ENCODE results near the gene URB1.

DNA sequence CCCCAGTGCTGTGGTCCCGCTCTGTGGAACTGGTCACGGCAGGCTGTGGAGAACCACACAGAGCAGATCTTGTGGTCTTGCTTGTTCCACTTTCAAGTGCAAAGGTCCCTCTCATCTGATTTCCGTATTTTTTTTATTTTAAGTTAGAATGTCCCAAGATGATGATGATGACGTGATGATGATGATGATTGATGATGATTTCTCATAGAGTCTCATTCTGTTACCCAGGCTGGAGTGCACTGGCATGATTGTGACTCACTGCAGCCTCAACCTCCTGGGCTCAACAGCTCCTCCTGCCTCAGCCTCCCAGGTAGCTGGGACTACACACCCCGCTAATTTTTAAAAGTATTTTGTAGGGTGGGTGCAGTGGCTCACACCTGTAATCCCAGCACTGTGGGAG, 31.9 kb upstream of the URB1 start:
- TF ChIP-seq, protein P1, sequence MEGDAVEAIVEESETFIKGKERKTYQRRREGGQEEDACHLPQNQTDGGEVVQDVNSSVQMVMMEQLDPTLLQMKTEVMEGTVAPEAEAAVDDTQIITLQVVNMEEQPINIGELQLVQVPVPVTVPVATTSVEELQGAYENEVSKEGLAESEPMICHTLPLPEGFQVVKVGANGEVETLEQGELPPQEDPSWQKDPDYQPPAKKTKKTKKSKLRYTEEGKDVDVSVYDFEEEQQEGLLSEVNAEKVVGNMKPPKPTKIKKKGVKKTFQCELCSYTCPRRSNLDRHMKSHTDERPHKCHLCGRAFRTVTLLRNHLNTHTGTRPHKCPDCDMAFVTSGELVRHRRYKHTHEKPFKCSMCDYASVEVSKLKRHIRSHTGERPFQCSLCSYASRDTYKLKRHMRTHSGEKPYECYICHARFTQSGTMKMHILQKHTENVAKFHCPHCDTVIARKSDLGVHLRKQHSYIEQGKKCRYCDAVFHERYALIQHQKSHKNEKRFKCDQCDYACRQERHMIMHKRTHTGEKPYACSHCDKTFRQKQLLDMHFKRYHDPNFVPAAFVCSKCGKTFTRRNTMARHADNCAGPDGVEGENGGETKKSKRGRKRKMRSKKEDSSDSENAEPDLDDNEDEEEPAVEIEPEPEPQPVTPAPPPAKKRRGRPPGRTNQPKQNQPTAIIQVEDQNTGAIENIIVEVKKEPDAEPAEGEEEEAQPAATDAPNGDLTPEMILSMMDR (conservative IDR thresholded peaks at IDR 0.05; ENCODE audit: low read length), result no peak
- TF ChIP-seq EZH2phosphoT487 (IDR thresholded peaks at IDR 0.05; ENCODE audit: borderline replicate concordance), result no peak

Measured in Loucy (cell line).